Subcutaneous abdominal adipose tissue (tissue), 5 donors: Measurements from ENCODE around the gene ARL16.

Experiments
- H3K27ac ChIP-seq: one replicate; pipeline ENCODE4 v1.7.0; 2013; ENCODE audit warnings: low read depth, mild to moderate bottlenecking, inconsistent platforms, low read length, moderate library complexity
- H3K27me3 ChIP-seq, 5 donors: one replicate each; pipeline ENCODE4 v1.7.0; 2013; ENCODE audit warnings: low read length in 5 of 5, inconsistent platforms in 1 of 5; ENCODE audit not compliant: control insufficient read depth in 5 of 5, insufficient read depth in 4 of 5
- H3K36me3 ChIP-seq, 5 donors: one replicate each; pipeline ENCODE4 v1.7.0; 2013; ENCODE audit warnings: low read length in 5 of 5; ENCODE audit not compliant: control insufficient read depth in 5 of 5, insufficient read depth in 5 of 5
- H3K4me1 ChIP-seq, 5 donors: one replicate each; pipeline ENCODE4 v1.7.0; 2013; ENCODE audit warnings: low read length in 5 of 5, mild to moderate bottlenecking in 3 of 5, moderate library complexity in 1 of 5; ENCODE audit not compliant: control insufficient read depth in 5 of 5, insufficient read depth in 5 of 5
- H3K4me3 ChIP-seq, 5 donors: one replicate each; pipeline ENCODE4 v1.7.0; 2013; ENCODE audit warnings: low read length in 5 of 5, low read depth in 1 of 5
- H3K9ac ChIP-seq, 5 donors: one replicate each; pipeline ENCODE4 v1.7.0; 2013; ENCODE audit warnings: low read length in 5 of 5, mild to moderate bottlenecking in 4 of 5, moderate library complexity in 3 of 5
- H3K9me3 ChIP-seq, 5 donors: one replicate each; pipeline ENCODE4 v1.7.0; 2013; ENCODE audit warnings: low read length in 5 of 5; ENCODE audit not compliant: control insufficient read depth in 5 of 5
- donor health status: healthy.
- donor health status: healthy.
- donor health status: healthy.
- donor health status: healthy.
- donor health status: healthy.

Gene ARL16

GRCh38 chr17:81712468-81713003 lies 28.9 kb upstream of the ARL16 start:
- Histone ChIP-seq H3K9ac (peak overlapping the region in 4 of 5 donors; percentile 53 to 77 (median 62)), H3K4me1 (peaks cover 7 to 57% (median 49%) of the 10 kb centered on the region in 5 donors), H3K27me3 (no peaks in the 10 kb centered on the region), H3K27ac (peak overlapping the region; percentile 37), H3K9me3 (no peaks in the 10 kb centered on the region), H3K4me3 (peak overlapping the region; percentile 61 to 81 (median 66)), H3K36me3 (peaks cover 0 to 25% (median 9%) of the 10 kb centered on the region in 5 donors)

GRCh38 chr17:81711814-81712467 lies 28.3 kb upstream of the ARL16 start, which contains the start of gene SLC25A10:
Gene SLC25A10, plus strand, starts transcription at chr17:81712284. Its CDS starts 143 bp downstream, at chr17:81712427.
- H3K4me3 ChIP-seq = peak within 1 kb of the TSS; percentile 63 to 81 (median 66)
- H3K27ac ChIP-seq = peak within 1 kb of the TSS; percentile 37
- H3K4me1 ChIP-seq = peaks cover 7 to 58% (median 49%) of the 10 kb centered on the region in 5 donors
- peak within 1 kb of the TSS in 4 of 5 donors; percentile 53 to 77 (median 62) for H3K9ac ChIP-seq
- H3K9me3 ChIP-seq = no peaks in the 10 kb centered on the region
- peaks cover 0 to 26% (median 11%) of the 10 kb centered on the region in 5 donors for H3K36me3 ChIP-seq
- H3K27me3 ChIP-seq = no peaks in the 10 kb centered on the region

- H3K27me3 ChIP-seq = no peaks in the 10 kb centered on the region
- H3K4me3 ChIP-seq = peak overlapping the region; percentile 22 to 81 (median 64)
- peaks cover 7 to 58% (median 49%) of the 10 kb centered on the region in 5 donors for H3K4me1 ChIP-seq
- H3K36me3 ChIP-seq = peaks cover 0 to 30% (median 19%) of the 10 kb centered on the region in 5 donors
- H3K9me3 ChIP-seq = no peaks in the 10 kb centered on the region
- no peak overlapping the region for H3K27ac ChIP-seq
- H3K9ac ChIP-seq = peak overlapping the region in 3 of 5 donors; percentile 39 to 56 (median 47)
Measured at GRCh38 chr17:81710514-81711308, 27.1 kb upstream of the ARL16 start.

- peaks cover 12 to 51% (median 43%) of the 10 kb centered on the region in 5 donors for H3K4me1 ChIP-seq
- no peak overlapping the region for H3K9ac ChIP-seq
- no peak overlapping the region for H3K4me3 ChIP-seq
- no peaks in the 10 kb centered on the region for H3K27me3 ChIP-seq
- H3K9me3 ChIP-seq = no peaks in the 10 kb centered on the region
- peaks cover 0 to 33% (median 26%) of the 10 kb centered on the region in 5 donors for H3K36me3 ChIP-seq
- H3K27ac ChIP-seq = no peak overlapping the region
Measured at GRCh38 chr17:81708739-81709185, 25.2 kb upstream of the ARL16 start.

- Histone ChIP-seq H3K27me3 (no peaks in the 10 kb centered on the region), H3K27ac (no peak overlapping the region)
Measured at GRCh38 chr17:81707725-81708646, 24.4 kb upstream of the ARL16 start.

GRCh38 chr17:81706757-81707624 lies 23.4 kb upstream of the ARL16 start:
- Histone ChIP-seq H3K9me3 (no peaks in the 10 kb centered on the region), H3K9ac (peak overlapping the region in 1 of 5 donors; percentile 41), H3K27ac (no peak overlapping the region), H3K4me1 (peaks cover 12 to 51% (median 42%) of the 10 kb centered on the region in 5 donors), H3K27me3 (no peaks in the 10 kb centered on the region), H3K4me3 (no peak overlapping the region), H3K36me3 (peaks cover 0 to 33% (median 26%) of the 10 kb centered on the region in 5 donors)

More at GRCh38 chr17:81707725-81708646, 24.4 kb upstream of the ARL16 start:
- Histone ChIP-seq H3K9me3 (no peaks in the 10 kb centered on the region), H3K36me3 (peaks cover 0 to 33% (median 26%) of the 10 kb centered on the region in 5 donors), H3K4me3 (no peak overlapping the region), H3K4me1 (peaks cover 12 to 47% (median 39%) of the 10 kb centered on the region in 5 donors), H3K9ac (peak overlapping the region in 1 of 5 donors; percentile 41)

- Histone ChIP-seq H3K9me3 (no peaks in the 10 kb centered on the region), H3K9ac (no peak overlapping the region), H3K4me1 (peaks cover 12 to 53% (median 43%) of the 10 kb centered on the region in 5 donors), H3K4me3 (no peak overlapping the region), H3K27me3 (no peaks in the 10 kb centered on the region), H3K36me3 (peaks cover 0 to 40% (median 32%) of the 10 kb centered on the region in 5 donors), H3K27ac (no peak overlapping the region)
Measured at GRCh38 chr17:81706232-81706611, 22.6 kb upstream of the ARL16 start.

GRCh38 chr17:81705518-81706231 lies 22.1 kb upstream of the ARL16 start:
- Histone ChIP-seq H3K4me3 (no peak overlapping the region), H3K27ac (no peak overlapping the region), H3K9me3 (no peaks in the 10 kb centered on the region), H3K9ac (no peak overlapping the region), H3K4me1 (peaks cover 9 to 53% (median 43%) of the 10 kb centered on the region in 5 donors), H3K27me3 (no peaks in the 10 kb centered on the region), H3K36me3 (peaks cover 0 to 45% (median 38%) of the 10 kb centered on the region in 5 donors)
